Activated T-cell treated with anti-CD3 and anti-CD28 coated beads for 1 hour (primary cell): ENCODE results near the gene TACC2.

Source experiments
- DNase-seq: peaks from one replicate; pipeline ENCODE4 v3.0.0-alpha.2; 2020; ENCODE audit warnings: low read depth

Gene TACC2

DNA sequence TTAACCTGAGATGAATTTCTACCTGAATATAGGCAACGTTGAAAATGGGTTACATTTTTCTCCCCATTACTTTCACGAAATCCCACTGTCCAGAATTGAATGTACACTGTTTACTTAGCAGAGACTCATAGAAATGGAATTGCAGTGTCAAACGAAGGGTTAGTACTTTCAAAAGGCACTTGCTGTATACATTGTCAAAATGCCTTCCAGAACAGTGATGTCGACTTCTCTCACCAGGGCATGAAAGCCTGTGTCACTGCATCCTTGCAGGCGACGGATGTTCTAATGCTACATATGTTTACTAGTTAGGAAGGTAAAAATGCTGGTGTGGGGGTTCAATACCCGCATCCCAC, 41.2 kb downstream of the TACC2 start:
- no peak for DNase-seq

DNA sequence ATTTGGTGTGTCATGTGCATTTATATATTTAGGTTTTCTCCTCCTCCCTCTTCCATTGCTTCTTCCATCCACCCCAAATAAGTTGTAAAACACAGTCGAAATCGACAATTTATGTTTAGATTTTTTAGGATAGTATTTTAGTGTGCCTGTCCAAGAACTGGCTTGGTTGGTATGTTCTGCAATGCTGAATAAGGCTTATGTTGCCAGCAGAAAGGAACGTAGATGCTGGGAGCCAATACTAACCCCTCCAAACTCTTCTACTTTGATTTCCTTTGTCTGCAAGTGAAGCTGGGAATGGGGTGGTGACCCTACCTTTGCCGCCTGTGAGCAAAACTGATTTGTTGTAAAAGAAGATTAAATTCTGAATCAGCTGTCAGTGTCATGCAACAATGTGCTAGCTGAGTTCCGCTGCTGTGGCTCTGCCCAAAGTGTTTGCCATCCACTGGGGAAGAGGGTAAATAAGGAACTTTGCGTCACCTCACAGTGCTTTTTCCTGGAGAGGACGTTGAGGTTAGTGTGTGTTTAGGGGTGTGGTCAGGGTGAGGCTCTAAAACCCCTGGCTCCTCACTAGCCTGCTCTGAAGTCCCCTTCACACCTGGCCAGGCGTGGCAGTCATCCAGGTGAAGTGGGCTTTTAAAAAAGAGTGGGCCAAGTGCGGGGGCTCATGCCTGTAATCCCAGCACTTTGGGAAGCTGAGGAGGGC, 44.4 kb downstream of the TACC2 start:
- no peak for DNase-seq

DNA sequence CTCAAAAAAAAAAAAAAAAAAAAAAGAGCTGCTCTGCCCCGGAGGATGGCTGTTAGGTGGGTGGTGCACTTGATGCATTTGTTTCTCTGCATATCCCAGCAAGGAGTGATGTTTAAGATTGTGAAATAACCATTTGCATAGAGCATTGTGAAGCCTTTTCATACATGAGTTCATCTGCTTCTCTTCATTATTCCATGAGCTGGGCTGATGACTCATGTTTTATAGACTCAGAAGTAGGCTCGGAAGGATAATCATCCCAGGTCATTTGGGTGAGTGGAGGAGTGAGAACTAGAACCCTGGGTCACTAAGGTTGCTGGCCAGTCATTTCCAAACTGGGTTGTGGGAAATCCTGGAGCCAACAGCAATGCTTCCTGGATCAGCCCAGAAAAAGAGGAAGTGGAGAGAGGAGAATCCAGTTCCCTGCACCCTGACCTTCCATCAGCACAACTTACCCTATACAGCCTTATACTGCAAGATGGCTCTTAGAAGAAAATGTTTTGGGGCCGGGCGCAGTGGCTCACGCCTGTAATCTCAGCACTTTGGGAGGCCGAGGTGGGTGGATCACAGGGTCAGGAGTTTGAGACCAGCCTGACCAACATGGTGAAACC, 45.3 kb downstream of the TACC2 start:
- no peak for DNase-seq

DNA sequence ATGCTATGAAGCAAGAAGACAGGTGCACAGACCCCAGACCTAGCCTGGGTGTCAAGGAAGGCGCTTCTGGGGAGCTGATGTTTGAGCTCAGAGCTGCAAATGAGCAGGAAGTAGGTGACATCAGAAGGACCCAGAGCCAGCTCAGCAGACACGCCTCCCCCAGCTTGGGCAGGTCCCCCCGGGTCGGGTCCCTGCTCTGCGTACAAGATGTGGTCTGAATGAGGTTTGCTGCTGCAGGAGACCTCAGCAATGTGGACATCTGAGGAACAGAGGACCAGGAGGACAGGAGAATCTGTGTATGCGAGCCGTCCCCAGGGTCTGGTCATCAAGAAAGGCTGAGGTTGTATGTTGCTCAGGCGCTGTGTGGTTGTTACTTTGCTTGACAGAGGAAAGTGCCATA, 51.8 kb downstream of the TACC2 start:
- DNase-seq, result peak; percentile 1

DNA sequence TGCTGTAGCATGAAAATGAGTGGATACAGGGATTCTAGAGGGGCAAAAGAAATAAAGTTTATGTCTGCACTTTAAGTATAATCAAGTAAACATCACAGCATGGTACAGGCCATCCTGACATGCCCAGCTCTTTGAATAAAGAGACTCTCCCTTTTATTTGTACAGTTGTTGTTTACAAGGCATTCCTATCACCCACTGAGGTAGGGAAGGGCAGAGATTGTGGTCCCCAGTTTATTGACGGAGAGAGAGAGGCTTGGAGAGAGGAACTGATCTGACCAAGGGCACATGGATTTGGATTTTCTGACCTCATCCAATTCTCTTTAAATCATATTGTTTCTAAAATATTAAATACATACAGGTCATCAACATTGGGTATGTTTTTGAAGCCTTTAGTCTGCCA, 53.9 kb downstream of the TACC2 start:
- no peak for DNase-seq

DNA sequence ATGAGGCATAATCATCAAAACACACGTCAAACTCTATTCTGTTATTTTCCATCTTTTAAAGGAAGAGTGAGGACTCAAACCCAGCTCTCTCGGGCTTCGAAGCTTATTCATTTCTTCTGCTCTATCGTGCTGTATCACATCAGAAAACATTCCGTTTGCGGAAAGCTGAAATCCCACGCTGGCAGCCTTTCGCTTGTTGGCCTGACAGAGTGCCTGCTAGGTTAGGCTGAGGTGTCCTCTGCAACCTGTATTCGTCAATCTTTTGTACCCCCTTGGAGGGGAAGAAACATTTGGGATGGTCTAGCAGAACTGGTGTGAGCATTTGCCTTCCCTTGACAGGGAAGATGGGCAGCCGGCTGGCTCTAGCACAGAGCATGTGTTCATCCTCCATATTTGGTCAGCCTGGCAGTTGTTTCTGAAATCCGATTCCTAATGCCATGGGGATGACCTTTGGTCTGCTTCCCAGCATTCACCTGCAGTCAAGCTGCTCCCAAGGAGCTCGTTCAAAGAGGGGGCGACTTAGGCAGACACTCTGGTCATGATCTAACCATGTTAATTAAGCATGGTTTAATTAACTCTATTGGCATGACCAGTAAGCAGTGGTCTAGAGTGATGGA, 55.2 kb downstream of the TACC2 start:
- no peak for DNase-seq

DNA sequence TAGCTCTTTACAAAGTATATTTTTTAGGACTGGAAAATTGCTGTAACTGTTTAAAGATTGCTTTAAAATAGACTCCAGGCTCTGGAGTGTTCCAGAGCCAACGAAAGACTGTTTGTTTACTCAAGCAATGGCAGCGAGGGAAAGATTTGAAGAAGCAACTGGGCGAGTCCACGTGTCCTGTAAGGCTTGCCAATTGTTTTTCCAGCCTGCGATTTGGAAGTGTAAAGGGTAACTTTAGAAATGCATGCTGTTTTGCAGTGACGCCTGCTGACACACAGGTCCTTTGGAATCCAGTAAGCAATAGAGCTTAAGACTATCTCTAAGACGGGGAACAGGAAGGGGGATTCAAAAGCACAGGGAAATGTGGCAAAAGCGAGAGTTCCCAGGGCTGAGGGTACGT, 55.8 kb downstream of the TACC2 start:
- DNase-seq, result no peak

DNA sequence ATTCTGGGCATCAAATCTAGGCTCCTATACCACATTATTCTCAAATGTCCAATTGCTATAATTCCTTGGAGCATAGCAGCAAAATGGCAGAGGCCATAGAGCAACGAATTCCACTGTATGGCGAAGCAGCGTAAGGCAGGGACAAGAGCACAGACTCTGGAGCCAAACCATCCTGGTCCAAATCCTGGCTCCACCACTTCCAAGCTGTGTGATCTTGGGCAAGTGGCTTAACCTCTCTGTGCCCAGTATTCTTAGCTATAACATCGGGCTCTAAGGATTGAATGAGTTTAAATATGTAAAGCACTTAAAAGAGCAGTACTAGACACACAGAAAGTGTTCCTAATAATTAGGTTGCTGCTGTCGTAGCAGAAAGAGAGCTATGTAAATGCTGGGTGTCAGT, 56.2 kb downstream of the TACC2 start:
- no peak for DNase-seq

DNA sequence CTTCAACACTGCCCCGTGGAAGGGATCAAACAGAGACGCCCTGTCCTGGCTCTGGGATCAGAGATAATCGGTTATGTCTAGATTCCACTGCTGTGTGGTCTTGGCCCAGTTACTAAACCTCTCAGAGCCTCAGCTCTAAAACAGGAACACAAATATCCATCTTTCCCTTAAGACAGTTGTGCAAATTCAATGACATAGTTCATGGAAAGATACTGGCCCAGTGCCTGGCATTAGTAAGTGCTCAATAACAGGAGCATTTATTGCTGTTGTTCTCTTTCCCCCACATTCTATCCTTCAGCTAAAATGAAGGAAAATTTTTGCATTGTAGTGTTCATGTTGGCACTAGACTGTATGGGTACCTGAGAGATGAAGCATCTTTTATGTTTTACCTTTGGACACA, 58.6 kb downstream of the TACC2 start:
- DNase-seq, result no peak

DNA sequence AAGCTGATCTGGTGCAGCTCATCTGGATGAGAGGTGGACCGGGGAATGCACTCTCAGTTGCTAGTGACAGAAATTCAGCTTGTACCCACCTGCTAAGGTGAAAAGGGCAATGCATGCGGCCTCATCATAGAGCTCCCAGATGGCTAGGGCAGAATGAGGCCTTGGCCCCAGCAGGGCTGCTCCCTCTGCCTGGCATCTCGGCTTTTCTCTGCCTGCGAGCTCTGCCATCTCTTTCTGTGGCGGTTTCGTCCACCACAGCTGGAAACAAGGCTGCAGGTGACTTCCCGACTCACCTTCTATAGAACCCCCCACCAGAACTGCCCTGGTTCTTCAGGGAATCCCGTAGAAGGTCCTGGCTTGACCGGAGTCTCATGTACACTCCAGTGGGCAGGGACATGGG, 60.1 kb downstream of the TACC2 start:
- DNase-seq, result no peak

DNA sequence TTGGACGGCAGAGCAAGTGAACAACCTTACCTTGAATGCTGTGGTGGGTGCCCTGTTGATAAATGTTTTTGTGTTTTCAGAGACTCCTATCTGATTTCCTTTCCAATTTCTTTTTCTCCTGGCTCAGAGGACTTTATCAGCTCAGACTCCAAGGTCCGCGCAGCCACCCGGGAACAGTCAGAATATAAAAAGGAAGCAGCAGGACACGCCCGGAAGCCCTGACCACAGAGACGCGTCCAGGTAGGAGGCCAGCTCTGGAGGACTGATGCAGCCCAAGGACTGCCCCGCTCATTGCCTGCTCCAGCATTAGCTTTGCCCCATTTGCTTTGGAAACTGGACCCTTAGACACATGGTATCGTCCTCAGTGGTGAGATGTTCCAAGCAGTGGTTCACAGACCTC, 61.3 kb downstream of the TACC2 start:
- DNase-seq, result no peak

DNA sequence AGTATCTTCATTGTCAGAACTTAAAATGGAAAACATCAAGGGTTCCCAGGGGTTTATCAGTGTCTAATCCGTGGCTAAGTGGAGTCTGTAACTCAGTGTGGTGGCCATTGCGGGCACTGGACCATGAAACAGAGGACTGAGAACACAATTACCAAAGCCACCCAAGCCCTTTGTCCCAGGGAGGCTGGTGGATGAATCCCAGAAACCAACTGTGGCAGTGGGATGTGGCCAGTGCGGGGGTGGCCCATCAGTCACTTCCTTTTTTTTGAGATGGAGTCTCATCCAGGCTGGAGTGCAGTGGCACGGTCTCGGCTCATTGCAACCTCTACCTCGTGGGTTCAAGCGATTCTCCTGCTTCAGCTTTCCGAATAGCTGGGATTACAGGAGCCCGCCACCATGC, 61.8 kb downstream of the TACC2 start:
- no peak for DNase-seq

DNA sequence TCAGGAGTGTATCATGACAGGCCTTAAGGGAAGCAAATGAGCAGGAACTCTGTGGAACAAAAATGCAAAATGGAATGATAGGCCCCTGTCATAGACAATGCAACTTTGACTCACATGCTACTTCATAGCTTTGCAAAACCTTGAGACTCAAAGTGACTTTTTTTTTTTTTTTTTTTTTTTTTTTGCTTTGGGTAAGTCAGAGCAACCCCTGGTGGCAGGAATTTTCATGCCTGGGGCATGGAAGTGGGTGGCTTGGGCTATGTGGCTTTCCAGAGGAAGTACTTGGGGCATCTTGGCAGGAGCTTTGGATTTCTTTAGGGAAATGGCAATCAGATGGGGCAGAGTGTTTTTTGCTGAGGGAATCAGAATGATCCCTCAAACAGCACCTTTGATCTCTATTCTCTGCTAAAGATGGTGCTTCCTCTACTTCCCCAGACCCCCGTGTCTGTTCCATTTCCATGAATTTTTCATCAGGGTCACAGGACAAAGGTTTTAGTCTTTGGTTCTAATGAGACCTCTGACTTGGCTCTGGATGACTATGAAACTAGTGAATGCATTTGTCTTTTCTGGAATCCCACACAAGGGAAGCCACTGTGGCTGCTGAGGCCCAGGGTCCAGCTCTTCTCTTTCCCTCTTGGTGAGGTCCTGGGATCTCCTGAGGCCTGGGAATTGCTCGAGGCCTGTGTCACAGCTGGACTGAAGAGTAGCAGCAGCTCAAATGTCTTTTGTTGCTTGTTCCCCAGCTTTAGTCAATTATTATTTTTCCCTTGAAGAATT, 62.8 kb downstream of the TACC2 start:
- no peak for DNase-seq

DNA sequence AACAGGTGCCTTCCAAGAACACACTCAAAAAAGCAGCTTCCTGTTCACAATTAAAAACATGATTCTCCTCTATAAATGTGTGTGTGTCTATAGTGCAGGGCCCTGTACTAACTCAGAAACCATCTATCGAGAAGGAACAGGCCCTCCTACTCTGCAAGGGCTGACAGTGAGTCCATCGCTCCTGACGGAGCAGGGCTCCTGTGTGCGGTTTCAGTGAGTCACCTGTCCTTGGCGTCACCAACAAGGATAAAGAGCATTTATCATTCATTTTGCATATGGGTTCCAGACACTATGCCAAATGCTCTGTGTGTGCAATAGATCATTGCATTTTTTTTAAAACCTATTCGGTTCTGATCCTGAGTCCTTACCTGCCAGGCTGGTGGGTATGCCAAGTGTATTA, 63.7 kb downstream of the TACC2 start:
- DNase-seq, result no peak

DNA sequence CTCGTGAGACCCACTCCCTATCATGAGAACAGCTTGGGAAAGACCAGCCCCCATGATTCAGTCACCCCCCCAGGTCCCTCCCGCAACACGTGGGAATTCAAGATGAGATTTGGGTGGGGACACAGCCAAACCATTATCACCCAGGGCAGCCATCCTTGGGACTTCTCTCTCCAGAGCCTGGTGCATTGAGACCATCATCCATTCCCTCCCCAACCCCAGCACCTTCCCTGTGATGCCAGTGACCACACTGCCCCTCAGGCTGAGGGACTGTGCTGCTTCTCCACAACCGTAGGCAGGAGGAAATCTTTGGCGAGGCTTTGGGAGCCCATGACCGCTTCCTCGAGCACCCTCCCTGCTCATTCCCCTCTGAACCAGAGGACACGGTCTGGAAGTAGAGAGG, 64.4 kb downstream of the TACC2 start:
- DNase-seq, result no peak

GRCh38 chr10:122054048-122055025, 65.4 kb downstream of the TACC2 start:
- no peak for DNase-seq

DNA sequence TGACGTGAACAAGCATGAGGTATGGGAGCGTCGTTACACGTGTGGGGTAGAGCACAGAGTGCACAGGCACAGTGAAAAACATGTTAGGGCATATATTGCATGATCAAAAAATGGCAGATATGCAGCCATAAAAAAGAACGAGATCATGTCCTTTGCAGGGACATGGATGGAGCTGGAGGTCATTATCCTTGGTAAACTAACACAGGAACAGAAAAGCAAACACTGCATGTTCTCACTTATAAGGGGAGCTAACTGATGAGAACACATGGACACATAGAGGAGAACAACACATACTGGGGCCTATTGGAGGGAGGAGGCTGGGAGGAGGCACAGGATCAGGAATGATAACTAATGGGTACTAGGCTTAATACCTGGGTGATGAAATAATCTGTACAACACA, 66.3 kb downstream of the TACC2 start:
- no peak for DNase-seq

GRCh38 chr10:122056431-122057094, 67.6 kb downstream of the TACC2 start:
- no peak for DNase-seq

- no peak for DNase-seq
Observed at GRCh38 chr10:122057841-122058413, 69.0 kb downstream of the TACC2 start.

- no peak for DNase-seq
Observed at GRCh38 chr10:122060250-122060649, 71.3 kb downstream of the TACC2 start.
